GM21825 (cell line): ENCODE results near the gene TMIGD2.

Source experiments
- ATAC-seq: cut with Tn5 transposase; IDR thresholded peaks from one replicate; pipeline ENCODE4 v1.9.1; 2021; ENCODE audit warnings: mild to moderate bottlenecking, moderate library complexity; ENCODE audit not compliant: unreplicated experiment

TMIGD2 gene

DNA sequence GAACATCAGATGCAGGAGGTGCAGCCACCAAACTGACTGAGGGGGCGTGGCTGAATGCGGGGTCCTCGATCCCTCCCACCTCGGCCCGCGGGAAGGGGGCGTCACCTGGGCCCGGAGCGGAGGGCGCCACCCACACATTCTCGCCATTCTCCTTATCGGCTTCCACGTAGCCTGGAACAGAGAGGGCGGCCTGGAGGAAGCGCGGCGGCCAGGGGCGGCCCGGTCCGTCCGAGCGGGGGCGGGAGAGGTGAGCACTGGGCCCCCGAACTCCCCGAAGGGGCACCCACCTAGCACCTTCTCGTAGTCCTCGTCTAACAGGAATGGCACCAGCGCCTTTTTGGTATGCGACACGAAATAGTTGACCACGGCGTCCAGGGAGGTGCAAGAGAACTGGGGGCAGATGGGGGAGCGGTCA, 24.7 kb upstream of the TMIGD2 start:
- ATAC-seq = no peak

GRCh38 chr19:4326215-4326836, 24.1 kb upstream of the TMIGD2 start:
- ATAC-seq = no peak

DNA sequence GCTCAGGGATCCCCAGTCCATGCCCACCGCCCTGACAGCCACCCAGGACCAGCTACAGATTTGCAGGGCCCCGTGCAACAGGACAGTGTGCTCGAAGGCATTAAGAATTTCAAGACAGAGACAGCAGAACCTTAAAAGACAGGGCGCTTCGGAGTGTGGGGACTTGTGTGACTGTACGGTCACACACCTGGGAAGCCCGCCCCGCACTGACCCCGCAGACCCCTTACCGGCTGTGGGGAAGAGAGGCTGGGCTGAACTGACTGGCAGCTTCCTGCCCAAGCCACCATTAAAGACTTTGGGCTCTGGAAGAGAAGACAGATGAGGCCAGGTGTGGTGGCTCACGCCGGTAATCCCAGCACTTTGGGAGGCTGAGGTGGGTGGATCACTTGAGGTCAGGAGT, 22.0 kb upstream of the TMIGD2 start:
- no peak for ATAC-seq

DNA sequence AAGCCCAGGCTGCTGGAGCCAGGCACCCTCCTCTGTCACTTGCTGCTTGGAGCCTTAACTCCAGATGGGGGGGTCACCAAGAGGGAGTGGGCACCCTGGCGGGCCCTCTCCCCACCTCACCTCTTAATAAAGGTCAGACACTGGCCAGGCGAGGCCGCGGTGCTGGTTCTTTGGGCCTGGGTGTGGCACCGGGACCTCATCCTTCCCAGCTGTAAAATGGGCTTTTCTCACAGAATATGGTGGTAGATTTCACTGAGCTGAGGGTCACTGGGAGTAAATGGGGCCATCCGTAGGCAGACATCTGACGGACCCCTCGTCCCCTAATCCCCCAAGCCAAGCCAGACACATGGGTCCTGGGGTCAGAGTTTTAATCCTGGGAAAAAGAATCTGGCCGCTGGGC, 21.5 kb upstream of the TMIGD2 start:
- no peak for ATAC-seq

DNA sequence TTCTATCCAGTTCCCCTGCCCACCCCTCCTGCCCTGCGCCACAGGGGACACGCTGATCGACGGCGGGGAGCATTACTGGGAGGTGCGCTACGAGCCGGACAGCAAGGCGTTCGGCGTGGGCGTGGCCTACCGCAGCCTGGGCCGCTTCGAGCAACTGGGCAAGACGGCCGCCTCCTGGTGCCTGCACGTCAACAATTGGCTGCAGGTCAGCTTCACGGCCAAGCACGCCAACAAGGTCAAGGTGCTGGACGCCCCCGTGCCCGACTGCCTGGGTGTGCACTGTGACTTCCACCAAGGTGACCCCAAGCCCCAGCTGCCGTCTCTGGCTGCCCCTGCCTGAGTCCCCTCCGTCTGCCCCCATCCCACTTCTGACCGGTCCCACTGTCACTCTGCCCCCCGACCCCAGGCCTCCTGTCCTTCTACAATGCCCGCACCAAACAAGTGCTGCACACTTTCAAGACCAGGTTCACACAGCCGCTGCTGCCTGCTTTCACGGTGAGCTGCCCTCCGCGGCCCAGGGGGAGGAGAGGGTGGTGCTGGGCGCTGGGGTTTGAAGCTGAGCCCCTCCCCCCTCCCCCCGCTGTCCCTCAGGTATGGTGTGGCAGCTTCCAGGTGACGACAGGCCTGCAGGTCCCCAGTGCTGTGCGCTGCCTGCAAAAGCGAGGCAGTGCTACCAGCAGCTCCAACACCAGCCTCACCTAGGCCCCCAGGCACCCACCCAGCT, 20.9 kb upstream of the TMIGD2 start:
- no peak for ATAC-seq

DNA sequence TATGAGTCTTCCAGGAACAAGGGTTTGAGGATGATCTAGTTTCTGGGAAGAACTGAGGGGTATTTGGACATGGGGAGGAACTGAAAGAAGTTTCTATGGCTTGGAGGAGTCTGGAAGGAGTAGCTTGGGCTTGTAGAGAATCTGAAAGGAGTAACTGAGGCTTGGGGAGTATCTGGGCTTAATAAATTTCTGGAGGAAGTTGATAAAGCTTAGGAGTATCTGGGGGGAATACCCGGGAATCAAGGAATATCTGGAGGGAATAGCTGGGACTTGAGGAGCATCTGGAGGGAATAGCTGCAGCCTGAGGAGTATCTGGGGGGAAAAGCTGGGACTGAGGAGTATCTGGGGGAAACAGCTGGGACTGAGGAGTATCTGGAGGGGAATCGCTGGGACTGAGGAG, 18.2 kb upstream of the TMIGD2 start:
- no peak for ATAC-seq

- no peak for ATAC-seq
Measured at GRCh38 chr19:4319067-4319718, 17.0 kb upstream of the TMIGD2 start.

GRCh38 chr19:4318460-4318859, 16.3 kb upstream of the TMIGD2 start:
- no peak for ATAC-seq

DNA sequence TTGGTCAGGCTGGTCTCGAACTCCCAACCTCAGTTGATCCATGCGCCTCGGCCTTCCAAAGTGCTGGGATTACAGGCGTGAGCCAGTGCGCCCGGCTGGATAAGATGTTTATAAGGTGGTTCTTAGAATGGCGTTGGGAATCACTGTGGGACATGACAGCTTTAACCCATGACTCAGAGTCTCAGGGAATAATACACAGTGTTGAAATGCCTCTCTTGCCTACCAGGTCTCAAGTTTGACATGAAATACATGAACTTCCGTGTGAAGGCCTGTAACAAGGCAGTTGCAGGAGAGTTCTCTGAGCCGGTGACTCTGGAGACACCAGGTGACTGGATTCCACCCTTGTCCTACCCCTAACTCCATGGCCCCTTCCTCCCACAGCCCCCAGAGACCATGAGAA, 14.8 kb upstream of the TMIGD2 start:
- no peak for ATAC-seq

GRCh38 chr19:4313847-4314490, 11.8 kb upstream of the TMIGD2 start:
- no peak for ATAC-seq

DNA sequence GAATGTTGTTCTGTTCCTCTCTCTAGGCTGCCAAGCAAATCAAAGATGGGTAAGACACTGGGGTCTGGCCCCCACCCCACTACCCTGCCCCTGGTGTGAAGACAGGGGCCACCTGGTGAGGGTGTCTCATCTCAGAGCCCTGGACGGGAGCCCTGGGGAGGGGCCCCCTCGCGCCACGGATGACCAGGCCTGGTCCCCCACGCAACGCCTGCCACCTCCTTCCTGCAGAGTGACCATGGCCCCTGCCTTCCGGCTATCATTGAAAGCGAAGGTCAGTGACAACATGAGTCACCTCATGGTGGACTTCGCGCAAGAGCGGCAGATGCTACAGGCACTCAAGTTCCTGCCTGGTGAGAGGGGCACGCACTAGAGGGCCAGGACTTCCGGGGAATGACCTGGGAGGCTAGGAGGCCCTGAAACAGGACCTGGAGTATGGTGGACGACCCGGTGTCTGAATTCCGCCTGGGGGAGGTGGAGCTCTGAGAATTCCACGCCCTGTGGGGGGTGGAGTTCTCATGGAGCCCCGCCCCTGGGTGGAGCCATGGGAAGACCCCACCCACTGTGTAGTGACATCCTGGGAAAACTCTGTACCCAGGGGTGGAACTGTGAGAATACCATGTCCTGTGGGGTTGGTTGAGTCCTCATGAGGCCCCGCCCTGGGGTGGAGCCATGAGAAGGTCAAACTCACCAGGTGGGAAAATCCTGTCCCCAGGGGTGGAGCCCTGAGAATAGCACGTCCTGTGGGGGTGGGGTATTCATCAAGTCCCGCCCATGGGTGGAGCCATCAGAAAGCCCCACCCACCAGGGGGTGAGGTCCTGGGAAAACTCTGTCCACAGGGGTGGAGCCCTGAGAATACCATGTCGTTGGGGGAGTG, 8.3 kb upstream of the TMIGD2 start:
- no peak for ATAC-seq

DNA sequence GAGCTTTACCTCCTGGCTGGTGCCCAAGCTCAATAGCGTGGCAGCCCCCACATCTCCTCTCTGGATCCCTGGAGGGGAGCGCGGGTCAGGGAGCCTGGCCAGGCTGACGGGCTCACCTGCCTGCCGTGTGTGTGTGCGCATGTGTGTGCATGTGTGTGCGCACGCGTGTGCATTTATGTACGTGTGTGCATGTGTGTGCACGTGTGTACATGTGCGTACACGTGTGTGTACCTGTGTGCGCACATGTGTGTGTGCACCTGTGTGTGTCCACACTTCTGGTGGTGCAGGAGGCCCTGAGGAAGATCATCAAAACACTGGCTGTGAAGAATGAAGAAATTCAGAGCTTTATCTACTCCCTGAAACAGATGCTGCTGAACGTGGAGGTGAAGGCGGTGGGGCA, 3.5 kb upstream of the TMIGD2 start:
- no peak for ATAC-seq

GRCh38 chr19:4305257-4305612, 3.0 kb upstream of the TMIGD2 start:
- ATAC-seq = no peak

- ATAC-seq = no peak
Measured at GRCh38 chr19:4304538-4305256, 2.5 kb upstream of the TMIGD2 start, which contains the start of gene FSD1. TSS of gene FSD1 (plus strand) at chr19:4304598. CDS start at chr19:4304747, 149 bp downstream.

- ATAC-seq = no peak
Measured at GRCh38 chr19:4303819-4304537, 1.8 kb upstream of the TMIGD2 start.

- ATAC-seq = no peak
Measured at GRCh38 chr19:4301590-4302242, 473 bp downstream of the TMIGD2 start.

DNA sequence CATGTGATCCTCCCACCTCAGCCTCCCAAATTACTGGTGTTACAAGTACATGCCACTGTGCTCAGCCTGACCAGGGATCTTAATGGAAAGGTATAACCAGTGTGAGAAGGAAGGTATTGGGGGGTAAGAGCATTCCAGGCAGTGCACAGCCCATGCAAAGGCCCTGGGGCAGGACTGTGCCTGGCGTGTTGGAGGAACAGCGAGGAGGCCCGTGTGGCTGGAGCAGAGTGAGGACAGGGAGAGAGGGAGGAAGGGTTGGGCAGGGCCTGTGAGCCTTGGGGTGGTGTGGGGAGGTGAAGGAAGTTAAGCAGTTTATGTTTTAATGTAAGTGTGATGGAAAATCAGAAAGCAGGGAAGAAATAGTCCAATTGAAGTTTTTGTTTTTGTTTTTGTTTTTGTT, 1.6 kb downstream of the TMIGD2 start:
- ATAC-seq = no peak

GRCh38 chr19:4298810-4299550, 3.2 kb downstream of the TMIGD2 start:
- ATAC-seq = no peak
